Sigmoid colon (tissue), 4 donors: Measurements from ENCODE around the gene GABPB2.

Experiments
- CTCF ChIP-seq, 4 experiments: fragments of 450-650 bp in 3 of 4; fragments of 200-600 bp in 1 of 4; IDR thresholded peaks; one replicate each; pipeline ENCODE4 v1.5.1; 2016 to 2019; ENCODE audit warnings: antibody characterized with exemption in 4 of 4, mild to moderate bottlenecking in 3 of 4, moderate library complexity in 2 of 4
- EP300 ChIP-seq, 4 donors: sonication (generic); formaldehyde crosslinking; IDR thresholded peaks; one replicate each; pipeline ENCODE4 v1.6.1; 2017; ENCODE audit warnings: antibody characterized with exemption in 4 of 4
- POLR2A ChIP-seq, 2 donors: fragments of 450-650 bp; IDR thresholded peaks; one replicate each; pipeline ENCODE4 v1.6.1; 2016; ENCODE audit warnings: antibody characterized with exemption in 2 of 2, mild to moderate bottlenecking in 2 of 2, moderate library complexity in 2 of 2

GRCh38 chr1:151166505-151166956 is 96.0 kb downstream of the GABPB2 start:
- TF ChIP-seq CTCF (IDR thresholded peaks at IDR 0.05): no peak
- no peak for TF ChIP-seq EP300 (IDR thresholded peaks at IDR 0.05)
- no peak for TF ChIP-seq POLR2A (IDR thresholded peaks at IDR 0.05)
